ENCODE results near the gene HNRNPC. TPM values are rescaled to one million over a fixed set of nuclear protein-coding genes. Genes with fewer than 3 reads are reported as not detected.

Gene HNRNPC
- total and polyA plus RNA-seq, 9 of the 15 experiments (the other 6 are each of a cell fraction or from before 2014, with no cell fraction given) = 679 to 1,557 (median 1,191) TPM

DNA sequence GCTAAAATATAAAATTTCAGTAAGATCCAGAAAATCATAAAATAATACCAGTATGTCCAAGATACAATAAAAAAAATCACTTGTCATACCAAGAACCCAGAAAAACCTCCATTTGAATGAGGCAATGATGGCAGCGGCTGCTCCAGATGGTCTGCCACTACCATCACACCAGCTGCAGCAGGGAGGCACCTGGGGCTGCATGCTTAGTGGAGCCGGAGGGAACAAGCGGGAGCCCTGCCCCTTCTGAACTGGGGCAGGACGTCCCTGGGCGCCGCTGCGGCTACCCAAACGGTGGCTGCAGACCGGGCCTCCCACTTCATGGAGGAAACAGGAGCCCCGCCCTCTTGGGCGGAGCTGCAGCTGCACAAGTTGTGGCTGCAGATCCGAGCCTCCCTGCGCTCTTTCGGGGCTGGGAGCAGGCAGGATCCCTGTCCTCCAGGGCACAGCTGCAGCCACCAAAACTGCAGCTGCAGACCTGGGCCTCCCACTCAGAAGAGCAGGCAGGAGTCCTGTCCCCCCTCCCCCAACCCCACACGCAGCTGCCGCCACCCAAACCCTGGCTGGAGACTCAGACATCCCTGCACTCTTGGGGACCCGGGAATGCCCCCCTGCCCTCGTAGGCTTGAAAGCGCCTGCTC, 77.3 kb downstream of the HNRNPC start:
- Histone ChIP-seq H3K27ac (ENCODE audit: extremely low read depth, low read depth, low read length) (no peak overlapping the region), H3K4me3 (peak overlapping the region; percentile 21), H3K4me1 (replicated peaks in 1 of 2; ENCODE audit: control insufficient read depth in 2 of 2, insufficient read depth in 2 of 2, low read length in 2 of 2) (peaks cover 4 to 14% of the 10 kb centered on the region in 2 experiments; a peak in 3 of 5 replicates), H3K9me1 (ENCODE audit: control insufficient read depth, insufficient read depth, low read length) (no peaks in the 10 kb centered on the region), H3K36me3 (ENCODE audit: control insufficient read depth, insufficient read depth, low read length) (no peaks in the 10 kb centered on the region), H3K9ac (ENCODE audit: insufficient read depth in 1 of 2, low read depth in 2 of 2, low read length in 2 of 2) (peak overlapping the region in 1 of 2 experiments; percentile 78; a peak in 2 of 4 replicates), H3K79me2 (ENCODE audit: control insufficient read depth, insufficient read depth, low read length) (no peaks in the 10 kb centered on the region), H4K20me1 (replicated peaks; ENCODE audit: control insufficient read depth, insufficient read depth, low read length) (no peaks in the 10 kb centered on the region), H3K9me3 (replicated peaks; ENCODE audit: control insufficient read depth, insufficient read depth, low read depth, low read length) (no peaks in the 10 kb centered on the region), H3K4me2 (ENCODE audit: insufficient read depth, low read length) (peak overlapping the region; percentile 68), H2AFZ (ENCODE audit: low read depth, low read length) (peak overlapping the region; percentile 91), H3K27me3 (ENCODE audit: control insufficient read depth in 2 of 2, insufficient read depth in 2 of 2, low read length in 2 of 2) (no peaks in the 10 kb centered on the region)
- FAIRE-seq (no peak), ATAC-seq (peak; percentile 99), DNase-seq (ENCODE audit: extremely low read depth in 1 of 4, low spot score in 3 of 4) (peak; percentile 35 to 79 (median 48))
- BruUV-seq (replicated peaks) = no TSS peak
- CTCF ChIA-PET (ENCODE audit: low intra/inter-chr PET ratio) = no interaction called here
- whole genome bisulfite sequencing (ENCODE audit: insufficient coverage, low coverage, missing lambda C conversion rate) = 8% methylated on average over 10 of the region's 19 CpGs
- POLR2A ChIA-PET = interaction anchor here (0.6 to 3.3 kb wide), 2 partner anchors 11 to 121 kb away, joined by 3 to 20 read pairs; no protein-coding TSS in a partner anchor
- in situ Hi-C loops (cut with MboI) = no loop called here
- intact Hi-C loops (cut with micrococcal nuclease) = no loop called here
- peak in 1 of 2 experiments; percentile 41; a peak in 2 of 4 replicates for TF ChIP-seq NRF1 (conservative IDR thresholded peaks at IDR 0.05 in 1 of 2, IDR thresholded peaks at IDR 0.05 in 1 of 2)
- peak; percentile 33; the same call in 1 of the 2 replicates for TF ChIP-seq CXXC5 (CRISPR knock-in tag; IDR thresholded peaks at IDR 0.05)
- TF ChIP-seq KDM5B (IDR thresholded peaks at IDR 0.05; ENCODE audit: insufficient replicate concordance, low read depth, low read length) = no peak
- TF ChIP-seq MAFG (tag; conservative IDR thresholded peaks at IDR 0.05) = no peak
- no peak for TF ChIP-seq PPARD (CRISPR knock-in tag; IDR thresholded peaks at IDR 0.05)
- no peak for TF ChIP-seq SP1 (CRISPR knock-in tag; IDR thresholded peaks at IDR 0.05)
- no peak for TF ChIP-seq SPI1 (IDR thresholded peaks at IDR 0.05; ENCODE audit: borderline replicate concordance, low read depth, low read length)
- TF ChIP-seq HMGN3 (IDR thresholded peaks at IDR 0.05; ENCODE audit: borderline replicate concordance, extremely low read depth, insufficient read length, low read depth, low read length) = no peak
- peak; percentile 41; the same call in 1 of the 2 replicates for TF ChIP-seq RBFOX2 (IDR thresholded peaks at IDR 0.05; ENCODE audit: low read depth, low read length)
- no peak for TF ChIP-seq GABPB1 (CRISPR knock-in tag; IDR thresholded peaks at IDR 0.05)
- TF ChIP-seq, protein P1, sequence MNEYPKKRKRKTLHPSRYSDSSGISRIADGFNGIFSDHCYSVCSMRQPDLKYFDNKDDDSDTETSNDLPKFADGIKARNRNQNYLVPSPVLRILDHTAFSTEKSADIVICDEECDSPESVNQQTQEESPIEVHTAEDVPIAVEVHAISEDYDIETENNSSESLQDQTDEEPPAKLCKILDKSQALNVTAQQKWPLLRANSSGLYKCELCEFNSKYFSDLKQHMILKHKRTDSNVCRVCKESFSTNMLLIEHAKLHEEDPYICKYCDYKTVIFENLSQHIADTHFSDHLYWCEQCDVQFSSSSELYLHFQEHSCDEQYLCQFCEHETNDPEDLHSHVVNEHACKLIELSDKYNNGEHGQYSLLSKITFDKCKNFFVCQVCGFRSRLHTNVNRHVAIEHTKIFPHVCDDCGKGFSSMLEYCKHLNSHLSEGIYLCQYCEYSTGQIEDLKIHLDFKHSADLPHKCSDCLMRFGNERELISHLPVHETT (CRISPR knock-in tag; conservative IDR thresholded peaks at IDR 0.05 in 1 of 2, IDR thresholded peaks at IDR 0.05 in 1 of 2) = no peak
- TF ChIP-seq, protein P2, sequence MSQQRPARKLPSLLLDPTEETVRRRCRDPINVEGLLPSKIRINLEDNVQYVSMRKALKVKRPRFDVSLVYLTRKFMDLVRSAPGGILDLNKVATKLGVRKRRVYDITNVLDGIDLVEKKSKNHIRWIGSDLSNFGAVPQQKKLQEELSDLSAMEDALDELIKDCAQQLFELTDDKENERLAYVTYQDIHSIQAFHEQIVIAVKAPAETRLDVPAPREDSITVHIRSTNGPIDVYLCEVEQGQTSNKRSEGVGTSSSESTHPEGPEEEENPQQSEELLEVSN (IDR thresholded peaks at IDR 0.05; ENCODE audit: borderline replicate concordance in 1 of 2, extremely low read depth in 1 of 2, insufficient read depth in 1 of 2, insufficient read length in 1 of 2, low read depth in 1 of 2, low read length in 1 of 2, poor library complexity in 1 of 2, severe bottlenecking in 1 of 2) = no peak
- peak; percentile 30; the same call in 1 of the 2 replicates for TF ChIP-seq PHF8 (IDR thresholded peaks at IDR 0.05; ENCODE audit: borderline replicate concordance, low read length)
- TF ChIP-seq, protein P3, sequence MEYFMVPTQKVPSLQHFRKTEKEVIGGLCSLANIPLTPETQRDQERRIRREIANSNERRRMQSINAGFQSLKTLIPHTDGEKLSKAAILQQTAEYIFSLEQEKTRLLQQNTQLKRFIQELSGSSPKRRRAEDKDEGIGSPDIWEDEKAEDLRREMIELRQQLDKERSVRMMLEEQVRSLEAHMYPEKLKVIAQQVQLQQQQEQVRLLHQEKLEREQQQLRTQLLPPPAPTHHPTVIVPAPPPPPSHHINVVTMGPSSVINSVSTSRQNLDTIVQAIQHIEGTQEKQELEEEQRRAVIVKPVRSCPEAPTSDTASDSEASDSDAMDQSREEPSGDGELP (CRISPR knock-in tag; IDR thresholded peaks at IDR 0.05; ENCODE audit: borderline replicate concordance) = peak; percentile 43; the same call in 1 of the 2 replicates
- TF ChIP-seq MAZ (CRISPR knock-in tag; conservative IDR thresholded peaks at IDR 0.05 in 1 of 2, IDR thresholded peaks at IDR 0.05 in 1 of 2) = 0 out of 4 replicates have a peak, but pooled peaks of 1 of the 2 experiments have one; percentile 22
- no peak for TF ChIP-seq POLR2AphosphoS5 (IDR thresholded peaks at IDR 0.05; ENCODE audit: control insufficient read depth, insufficient read depth, low read depth, low read length)
